GM12874 (cell line): ENCODE measurements around the gene MYL5.

ENCODE experiments used
- CTCF ChIP-seq: IDR thresholded peaks from 2 replicates; pipeline ENCODE4 v1.5.1; 2011; ENCODE audit warnings: low read depth, mild to moderate bottlenecking, control low read depth, low read length, moderate library complexity; ENCODE audit not compliant: insufficient read depth

Gene MYL5

GRCh38 chr4:633976-634598, 40.3 kb upstream of the MYL5 start:
- TF ChIP-seq CTCF, result no peak

GRCh38 chr4:634599-634985, 39.8 kb upstream of the MYL5 start:
- TF ChIP-seq CTCF, result no peak

- TF ChIP-seq CTCF, result no peak
These were observed 38.3 kb upstream of the MYL5 start for GRCh38 chr4:635851-636627.

- no peak for TF ChIP-seq CTCF
These were observed 37.6 kb upstream of the MYL5 start for GRCh38 chr4:636628-637159.

GRCh38 chr4:637536-638280, 36.6 kb upstream of the MYL5 start:
- no peak for TF ChIP-seq CTCF

- no peak for TF ChIP-seq CTCF
These were observed 27.9 kb upstream of the MYL5 start for GRCh38 chr4:646460-646859.

GRCh38 chr4:647481-647880, 26.9 kb upstream of the MYL5 start:
- TF ChIP-seq CTCF, result no peak
